HL-60 (cell line): ENCODE results near the gene LVRN.

Experiments
- DNase-seq, 2 experiments: peaks; one replicate each; pipeline ENCODE4 v3.0.0-alpha.2; 2010 to 2020; ENCODE audit warnings: low read depth in 1 of 2, low spot score in 1 of 2
- H3K27ac ChIP-seq: fragments of 250-450 bp; sonication (Bioruptor Pico); replicated peaks from 2 replicates; pipeline ENCODE4 v1.5.1; 2020; ENCODE audit warnings: mild to moderate bottlenecking, moderate library complexity
- H3K27me3 ChIP-seq: fragments of 250-450 bp; sonication (Bioruptor Pico); 2 replicates; pipeline ENCODE4 v1.5.1; 2021; ENCODE audit warnings: mild to moderate bottlenecking, moderate library complexity; ENCODE audit not compliant: insufficient read depth, poor library complexity, severe bottlenecking
- H3K4me3 ChIP-seq: replicated peaks from 2 replicates; pipeline ENCODE4 v1.5.1; 2011; ENCODE audit warnings: mild to moderate bottlenecking, control low read depth, low read length; ENCODE audit not compliant: insufficient read depth
- GABPA ChIP-seq: IDR thresholded peaks from 2 replicates; pipeline ENCODE4 v1.6.1; 2012; ENCODE audit warnings: low read depth
- POLR2AphosphoS5 ChIP-seq: IDR thresholded peaks from 2 replicates; pipeline ENCODE4 v1.6.1; 2012; ENCODE audit warnings: low read depth
- REST ChIP-seq: IDR thresholded peaks from 2 replicates; pipeline ENCODE4 v1.6.1; 2012; ENCODE audit warnings: low read depth; ENCODE audit not compliant: insufficient replicate concordance
- SPI1 ChIP-seq: IDR thresholded peaks from 2 replicates; pipeline ENCODE4 v1.6.1; 2012; ENCODE audit warnings: low read depth, mild to moderate bottlenecking, borderline replicate concordance
- TF ChIP-seq, protein P1 (sequence below): IDR thresholded peaks from one replicate; pipeline ENCODE4 v1.5.1; 2011; ENCODE audit warnings: low read length, control low read depth, inconsistent platforms; ENCODE audit not compliant: insufficient read depth

Gene LVRN

DNA sequence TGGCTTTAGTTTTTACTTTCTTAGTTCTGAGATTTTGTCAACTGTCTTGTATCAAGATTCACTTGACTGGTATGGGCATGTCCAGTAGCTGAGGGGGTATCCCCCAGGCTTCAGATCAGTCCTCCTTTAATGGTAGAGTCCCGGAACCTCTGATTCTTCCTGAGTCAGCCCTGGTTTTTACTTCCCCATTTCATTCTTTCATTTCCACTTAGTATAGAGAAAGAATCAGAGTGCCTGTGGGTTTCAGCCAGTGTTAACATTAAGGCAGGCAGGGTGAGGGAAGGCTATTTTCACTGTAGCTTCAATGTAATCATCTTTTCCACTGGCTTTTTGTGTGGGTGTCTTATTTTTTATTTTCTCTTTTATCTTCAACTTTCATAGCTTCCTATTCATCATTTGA, 114.2 kb downstream of the LVRN start:
- Histone ChIP-seq H3K27ac (no peak overlapping the region), H3K27me3 (no peaks in the 10 kb centered on the region), H3K4me3 (no peak overlapping the region)
- DNase-seq, result peak in 1 of 2 experiments; percentile 17
- no peak for TF ChIP-seq POLR2AphosphoS5
- TF ChIP-seq REST, result no peak
- TF ChIP-seq, protein P1, sequence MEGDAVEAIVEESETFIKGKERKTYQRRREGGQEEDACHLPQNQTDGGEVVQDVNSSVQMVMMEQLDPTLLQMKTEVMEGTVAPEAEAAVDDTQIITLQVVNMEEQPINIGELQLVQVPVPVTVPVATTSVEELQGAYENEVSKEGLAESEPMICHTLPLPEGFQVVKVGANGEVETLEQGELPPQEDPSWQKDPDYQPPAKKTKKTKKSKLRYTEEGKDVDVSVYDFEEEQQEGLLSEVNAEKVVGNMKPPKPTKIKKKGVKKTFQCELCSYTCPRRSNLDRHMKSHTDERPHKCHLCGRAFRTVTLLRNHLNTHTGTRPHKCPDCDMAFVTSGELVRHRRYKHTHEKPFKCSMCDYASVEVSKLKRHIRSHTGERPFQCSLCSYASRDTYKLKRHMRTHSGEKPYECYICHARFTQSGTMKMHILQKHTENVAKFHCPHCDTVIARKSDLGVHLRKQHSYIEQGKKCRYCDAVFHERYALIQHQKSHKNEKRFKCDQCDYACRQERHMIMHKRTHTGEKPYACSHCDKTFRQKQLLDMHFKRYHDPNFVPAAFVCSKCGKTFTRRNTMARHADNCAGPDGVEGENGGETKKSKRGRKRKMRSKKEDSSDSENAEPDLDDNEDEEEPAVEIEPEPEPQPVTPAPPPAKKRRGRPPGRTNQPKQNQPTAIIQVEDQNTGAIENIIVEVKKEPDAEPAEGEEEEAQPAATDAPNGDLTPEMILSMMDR, result no peak
- TF ChIP-seq SPI1, result no peak
- no peak for TF ChIP-seq GABPA
